ENCODE measurements around the gene PRKCE.

PRKCE gene

DNA sequence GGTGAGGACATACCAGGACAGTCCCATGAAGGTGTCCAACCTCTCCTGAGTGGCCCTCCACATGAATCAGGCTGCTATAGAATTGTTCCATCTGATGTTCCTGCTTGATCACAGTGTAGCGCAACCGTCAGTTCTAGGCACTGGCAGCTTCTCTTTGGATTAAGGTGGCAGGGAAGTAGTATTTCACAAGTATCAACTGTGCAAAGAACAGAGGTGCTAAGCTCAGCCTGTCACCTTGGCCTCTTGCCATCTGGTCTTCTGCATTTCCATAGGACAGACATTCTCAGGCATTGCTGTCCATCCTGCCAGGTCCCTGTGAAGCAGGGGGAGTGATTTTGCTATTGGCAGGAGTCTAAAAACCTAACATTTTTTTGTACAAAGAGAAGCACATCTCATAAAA, 463.5 kb downstream of the PRKCE start:
- Mint-ChIP-seq H3K4me3 (no peak overlapping the region), H3K9me3 (peaks cover 2% of the 10 kb centered on the region), H3K27ac (no peak overlapping the region), H3K36me3 (peaks cover 67% of the 10 kb centered on the region), H3K4me1 (peaks cover 8% of the 10 kb centered on the region), H3K27me3 (no peaks in the 10 kb centered on the region)
- ATAC-seq, result no peak

DNA sequence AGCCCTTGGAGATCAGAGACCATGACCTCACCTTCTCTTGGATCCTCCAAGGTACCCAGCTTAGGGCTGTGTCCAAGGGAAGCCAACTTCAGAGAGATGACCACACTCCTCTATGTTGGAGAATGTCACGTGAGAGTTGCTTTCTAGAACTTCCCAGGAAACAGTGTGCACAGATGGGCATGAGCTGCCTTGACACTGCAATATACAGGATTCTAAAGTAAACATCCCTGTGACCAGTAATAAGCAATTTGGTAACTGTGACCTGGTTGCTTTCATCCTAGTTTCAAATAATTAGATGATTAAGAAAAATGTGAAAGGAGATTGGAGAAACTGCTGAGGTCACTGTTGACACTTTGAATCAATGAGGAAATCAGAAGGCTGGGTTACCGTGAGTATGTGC, 464.7 kb downstream of the PRKCE start:
- no peak overlapping the region for H3K4me3 Mint-ChIP-seq
- no peak overlapping the region for H3K27ac Mint-ChIP-seq
- no peaks in the 10 kb centered on the region for H3K4me1 Mint-ChIP-seq
- no peaks in the 10 kb centered on the region for H3K27me3 Mint-ChIP-seq
- H3K9me3 Mint-ChIP-seq, result peaks cover 2% of the 10 kb centered on the region
- ATAC-seq, result no peak
- H3K36me3 Mint-ChIP-seq, result peaks cover 56% of the 10 kb centered on the region

GRCh38 chr2:46116553-46116991, 465.1 kb downstream of the PRKCE start:
- Mint-ChIP-seq H3K36me3 (peaks cover 56% of the 10 kb centered on the region), H3K27ac (no peak overlapping the region), H3K27me3 (no peaks in the 10 kb centered on the region), H3K4me3 (no peak overlapping the region), H3K4me1 (no peaks in the 10 kb centered on the region), H3K9me3 (peaks cover 2% of the 10 kb centered on the region)
- no peak for ATAC-seq

DNA sequence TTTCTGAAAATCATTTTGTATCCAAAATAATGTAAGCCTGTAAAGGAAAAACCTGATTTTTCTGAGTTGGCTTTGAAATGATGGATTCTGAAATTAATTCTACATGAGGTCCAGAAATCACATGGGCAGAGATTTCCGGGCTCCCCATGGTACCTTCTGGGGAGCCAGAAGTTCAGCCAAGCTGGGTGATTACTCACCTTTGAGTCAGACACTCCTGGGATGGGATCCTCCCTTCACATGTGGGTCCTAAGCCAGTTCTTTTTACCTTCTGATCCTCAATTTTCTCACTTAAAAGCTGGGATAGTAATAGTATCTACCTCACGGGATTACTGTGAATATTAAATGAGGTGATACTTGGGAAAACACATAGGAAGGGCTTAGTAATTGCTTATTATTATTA, 465.9 kb downstream of the PRKCE start:
- Mint-ChIP-seq H3K36me3 (peaks cover 53% of the 10 kb centered on the region), H3K4me1 (no peaks in the 10 kb centered on the region), H3K27me3 (no peaks in the 10 kb centered on the region), H3K4me3 (no peak overlapping the region), H3K27ac (no peak overlapping the region), H3K9me3 (peaks cover under 1% of the 10 kb centered on the region)
- no peak for ATAC-seq

- no peaks in the 10 kb centered on the region for H3K27me3 Mint-ChIP-seq
- peaks cover 48% of the 10 kb centered on the region for H3K36me3 Mint-ChIP-seq
- no peak for ATAC-seq
- H3K27ac Mint-ChIP-seq, result no peak overlapping the region
- H3K4me1 Mint-ChIP-seq, result no peaks in the 10 kb centered on the region
- H3K9me3 Mint-ChIP-seq, result no peaks in the 10 kb centered on the region
- H3K4me3 Mint-ChIP-seq, result no peak overlapping the region
Observed at GRCh38 chr2:46117994-46118393, 466.5 kb downstream of the PRKCE start.

DNA sequence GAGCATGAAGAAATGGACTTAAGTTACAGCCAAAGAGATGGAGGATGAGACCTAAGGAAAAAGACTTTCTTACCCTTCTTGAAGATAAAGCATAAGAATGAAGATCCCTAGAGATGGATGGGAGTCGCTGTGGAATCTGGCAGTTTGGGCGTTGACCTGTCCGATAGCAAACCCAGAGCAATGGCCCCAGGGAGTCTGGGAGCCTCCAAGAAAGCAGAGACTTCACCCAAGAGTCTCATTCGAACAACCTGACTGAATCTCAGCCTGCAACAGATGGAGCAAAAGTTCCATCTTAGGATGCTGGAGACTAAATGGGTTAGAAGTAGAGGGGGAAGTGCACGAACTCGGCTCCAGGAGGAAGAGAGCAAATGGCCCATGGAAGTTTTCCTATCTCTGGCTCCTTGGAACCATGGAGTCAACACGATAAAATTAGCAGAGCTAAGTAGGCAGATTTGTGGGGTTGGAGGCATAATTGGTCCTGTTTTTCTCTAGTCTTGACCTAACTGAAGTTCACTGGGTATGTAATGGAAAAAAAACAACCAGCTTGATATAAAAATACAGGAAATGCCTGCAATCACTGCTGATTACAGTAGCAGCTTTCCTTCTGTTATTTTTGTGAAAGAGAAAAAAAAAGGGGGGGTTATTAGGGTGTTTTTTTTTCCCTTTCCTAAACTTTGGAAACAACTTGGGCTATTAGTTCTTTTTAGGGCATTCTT, 467.3 kb downstream of the PRKCE start:
- Mint-ChIP-seq H3K9me3 (no peaks in the 10 kb centered on the region), H3K4me3 (no peak overlapping the region), H3K27me3 (no peaks in the 10 kb centered on the region), H3K27ac (no peak overlapping the region), H3K4me1 (no peaks in the 10 kb centered on the region), H3K36me3 (peaks cover 47% of the 10 kb centered on the region)
- ATAC-seq, result no peak

GRCh38 chr2:46119453-46119852, 468.0 kb downstream of the PRKCE start:
- Mint-ChIP-seq H3K4me1 (no peaks in the 10 kb centered on the region), H3K27me3 (no peaks in the 10 kb centered on the region), H3K36me3 (peaks cover 46% of the 10 kb centered on the region), H3K4me3 (no peak overlapping the region), H3K27ac (no peak overlapping the region), H3K9me3 (no peaks in the 10 kb centered on the region)
- ATAC-seq, result no peak

- H3K27ac Mint-ChIP-seq, result no peak overlapping the region
- H3K9me3 Mint-ChIP-seq, result no peaks in the 10 kb centered on the region
- ATAC-seq, result no peak
- no peak overlapping the region for H3K4me3 Mint-ChIP-seq
- peaks cover 54% of the 10 kb centered on the region for H3K36me3 Mint-ChIP-seq
- no peaks in the 10 kb centered on the region for H3K4me1 Mint-ChIP-seq
- no peaks in the 10 kb centered on the region for H3K27me3 Mint-ChIP-seq
Observed at GRCh38 chr2:46120792-46121555, 469.5 kb downstream of the PRKCE start.

- Mint-ChIP-seq H3K4me1 (no peaks in the 10 kb centered on the region), H3K27me3 (no peaks in the 10 kb centered on the region), H3K4me3 (no peak overlapping the region), H3K36me3 (peaks cover 52% of the 10 kb centered on the region), H3K9me3 (no peaks in the 10 kb centered on the region), H3K27ac (no peak overlapping the region)
- ATAC-seq, result no peak
Observed at GRCh38 chr2:46122318-46122976, 471.0 kb downstream of the PRKCE start.

- Mint-ChIP-seq H3K9me3 (no peaks in the 10 kb centered on the region), H3K4me1 (no peaks in the 10 kb centered on the region), H3K36me3 (peaks cover 49% of the 10 kb centered on the region), H3K4me3 (no peak overlapping the region), H3K27ac (no peak overlapping the region), H3K27me3 (no peaks in the 10 kb centered on the region)
- no peak for ATAC-seq
Observed at GRCh38 chr2:46123013-46123412, 471.5 kb downstream of the PRKCE start.

DNA sequence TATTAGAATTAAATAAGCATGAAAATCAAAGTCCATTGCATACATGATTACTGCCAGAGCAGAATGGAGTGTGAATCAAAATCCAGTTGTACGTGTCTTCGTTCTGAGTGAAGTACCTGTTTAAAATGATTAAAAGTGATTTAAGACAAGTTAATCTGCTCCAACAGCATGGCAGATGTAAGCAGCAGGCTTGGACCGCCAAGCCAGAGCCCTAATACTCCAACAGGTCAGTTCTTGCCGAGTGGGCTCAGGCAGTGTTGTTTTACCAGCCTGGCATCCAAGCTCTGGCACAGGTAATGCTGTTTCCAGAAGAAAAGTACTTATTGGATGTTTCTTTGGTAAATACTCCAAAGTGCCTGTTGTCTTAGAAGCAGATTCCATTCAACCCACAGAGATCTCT, 474.3 kb downstream of the PRKCE start:
- Mint-ChIP-seq H3K9me3 (no peaks in the 10 kb centered on the region), H3K4me3 (no peak overlapping the region), H3K27me3 (no peaks in the 10 kb centered on the region), H3K4me1 (no peaks in the 10 kb centered on the region), H3K27ac (no peak overlapping the region), H3K36me3 (peaks cover 33% of the 10 kb centered on the region)
- ATAC-seq, result no peak

DNA sequence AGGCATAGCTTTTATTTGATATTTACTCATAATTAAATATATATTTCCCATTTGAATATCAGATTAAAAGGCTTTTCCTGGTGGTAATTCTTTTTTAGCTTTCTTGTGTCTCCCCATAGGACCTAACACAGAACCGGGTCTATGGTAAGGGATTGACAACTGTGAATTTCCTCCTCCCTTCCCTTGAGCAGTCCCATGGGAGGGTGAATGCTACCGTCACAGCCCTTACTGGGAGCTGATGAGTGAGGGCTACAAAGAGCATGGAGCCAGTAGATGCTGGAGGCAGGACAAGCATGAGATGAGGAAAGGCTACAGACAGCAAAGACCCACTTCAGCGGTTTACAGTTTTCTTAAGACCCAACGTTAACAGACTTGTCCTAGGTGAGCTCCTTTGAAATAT, 475.1 kb downstream of the PRKCE start:
- Mint-ChIP-seq H3K36me3 (peaks cover 29% of the 10 kb centered on the region), H3K27me3 (no peaks in the 10 kb centered on the region), H3K9me3 (no peaks in the 10 kb centered on the region), H3K4me3 (no peak overlapping the region), H3K4me1 (no peaks in the 10 kb centered on the region), H3K27ac (no peak overlapping the region)
- ATAC-seq, result no peak

DNA sequence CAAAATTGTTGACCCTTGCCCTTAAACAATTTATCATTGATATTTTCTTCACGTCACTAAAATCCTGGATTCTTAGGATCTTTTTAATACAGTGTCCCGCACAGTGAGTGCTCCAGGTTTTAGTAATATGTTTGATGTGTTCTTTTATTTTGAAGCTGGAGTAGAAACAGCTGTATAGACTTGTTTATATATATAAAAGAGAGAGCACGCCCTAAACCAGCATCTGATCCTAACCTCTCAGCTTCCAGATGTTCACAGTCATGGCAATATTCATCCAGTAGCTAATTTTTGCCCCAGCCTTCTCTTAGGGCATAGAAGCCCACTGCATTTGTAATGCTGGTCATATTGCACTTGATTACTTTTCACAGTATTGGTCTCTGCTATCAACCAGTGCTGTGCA, 475.7 kb downstream of the PRKCE start:
- no peak for ATAC-seq

GRCh38 chr2:46130511-46130910, 479.0 kb downstream of the PRKCE start:
- no peak overlapping the region for H3K4me3 Mint-ChIP-seq
- no peak for ATAC-seq
- H3K9me3 Mint-ChIP-seq, result no peaks in the 10 kb centered on the region
- peaks cover 30% of the 10 kb centered on the region for H3K36me3 Mint-ChIP-seq
- no peaks in the 10 kb centered on the region for H3K4me1 Mint-ChIP-seq
- H3K27ac Mint-ChIP-seq, result no peak overlapping the region
- no peaks in the 10 kb centered on the region for H3K27me3 Mint-ChIP-seq

More for the DNA sequence above, 475.7 kb downstream of the PRKCE start:
- no peaks in the 10 kb centered on the region for H3K4me1 Mint-ChIP-seq
- no peak overlapping the region for H3K4me3 Mint-ChIP-seq
- H3K36me3 Mint-ChIP-seq, result peaks cover 26% of the 10 kb centered on the region
- H3K27me3 Mint-ChIP-seq, result no peaks in the 10 kb centered on the region
- H3K27ac Mint-ChIP-seq, result no peak overlapping the region
- H3K9me3 Mint-ChIP-seq, result no peaks in the 10 kb centered on the region

GRCh38 chr2:46132996-46133395, 481.5 kb downstream of the PRKCE start:
- no peak overlapping the region for H3K4me3 Mint-ChIP-seq
- peaks cover 25% of the 10 kb centered on the region for H3K36me3 Mint-ChIP-seq
- H3K4me1 Mint-ChIP-seq, result no peaks in the 10 kb centered on the region
- no peaks in the 10 kb centered on the region for H3K9me3 Mint-ChIP-seq
- no peak overlapping the region for H3K27ac Mint-ChIP-seq
- no peaks in the 10 kb centered on the region for H3K27me3 Mint-ChIP-seq
- ATAC-seq, result no peak

Data from stimulated activated memory B cell treated with anti-CD40 and anti-IgM and Interleukin-4, amounts not matched to agents 10 μg/mL and 1 μg/mL and 100 μg/mL, for 72 hours (primary cell).